A549 (cell line): ENCODE measurements around the gene DSTYK. TPM values are rescaled to one million over a fixed set of nuclear protein-coding genes. Genes with fewer than 3 reads are reported as not detected.

Experiments used
- ATAC-seq, 2 experiments: fragments of 200-7000 bp in 1 of 2; fragments of >200 bp in 1 of 2; cut with Nextera tagmentation in 1 of 2; cut with Tn5 transposase in 1 of 2; 3 replicates each; pipeline versions ENCODE4 v1.8.0 to v1.9.1; 2018 to 2020; ENCODE audit warnings: mild to moderate bottlenecking in 1 of 2, moderate library complexity in 1 of 2
- CTCF ChIA-PET: fragments of 300-600 bp; sonication (Branson Sonifier 250); formaldehyde crosslinking; extraction: SDS; loops from one replicate; lab custom pipeline; 2021; ENCODE audit warnings: antibody characterized with exemption, inconsistent platforms; lab: Yijun Ruan, JAX
- POLR2A ChIA-PET: fragments of 350-600 bp; formaldehyde crosslinking; extraction: SDS; loops from one replicate; lab custom pipeline; 2021; ENCODE audit warnings: antibody characterized with exemption, inconsistent platforms; lab: Yijun Ruan, JAX
- DNase-seq, 2 experiments: peaks; one replicate each; pipeline versions ENCODE4 v3.0.0 to v3.0.0-alpha.2; 2011 to 2016; ENCODE audit warnings: low read depth in 1 of 2, low spot score in 1 of 2
- FAIRE-seq: peaks from 2 replicates; lab custom pipeline; 2011; peaks lifted over from hg19 to GRCh38; lab: Jason Lieb, UNC
- H3K27ac ChIP-seq, 2 experiments: fragments of >200 bp; sonication (Bioruptor Twin); formaldehyde crosslinking; 3 replicates each; pipeline ENCODE4 v1.5.1; 2016 to 2017
- H3K4me1 ChIP-seq: fragments of >200 bp; sonication (Bioruptor Twin); formaldehyde crosslinking; 3 replicates; pipeline ENCODE4 v1.6.1; 2016
- H3K4me2 ChIP-seq: fragments of >200 bp; sonication (Bioruptor Twin); formaldehyde crosslinking; 3 replicates; pipeline ENCODE4 v1.6.1; 2016
- H3K4me3 ChIP-seq: fragments of >200 bp; sonication (Bioruptor Twin); formaldehyde crosslinking; 3 replicates; pipeline ENCODE4 v1.5.1; 2016
- H3K9me3 ChIP-seq: fragments of >200 bp; sonication (Bioruptor Twin); formaldehyde crosslinking; 3 replicates; pipeline ENCODE4 v1.6.1; 2016
- CEBPB ChIP-seq, 2 experiments: fragments of >200 bp in 1 of 2; sonication (Bioruptor Twin) in 1 of 2; formaldehyde crosslinking in 1 of 2; IDR thresholded peaks; 2 replicates each; pipeline ENCODE4 v1.6.1; 2012 to 2016
- CHD2 ChIP-seq: fragments of 150-350 bp; IDR thresholded peaks from 2 replicates; pipeline ENCODE4 v1.6.1; 2014; ENCODE audit warnings: low read length; ENCODE audit not compliant: partially characterized antibody
- EHMT2 ChIP-seq: fragments of 200-600 bp; sonication (generic); IDR thresholded peaks from 2 replicates; pipeline ENCODE4 v1.6.1; 2016; ENCODE audit warnings: antibody characterized with exemption, low read depth, mild to moderate bottlenecking, moderate library complexity
- ELK1 ChIP-seq: fragments of 150-350 bp; IDR thresholded peaks from 2 replicates; pipeline ENCODE4 v1.6.1; 2014; ENCODE audit warnings: low read depth, mild to moderate bottlenecking, low read length
- EP300 ChIP-seq, 2 experiments: fragments of >200 bp; sonication (Bioruptor Twin); formaldehyde crosslinking; IDR thresholded peaks; 2 replicates in 1 of 2; 3 replicates in 1 of 2; pipeline ENCODE4 v1.6.1; 2016 to 2017
- ESRRA ChIP-seq: fragments of 150-350 bp; IDR thresholded peaks from 2 replicates; pipeline ENCODE4 v1.6.1; 2014; ENCODE audit warnings: mild to moderate bottlenecking, low read length, borderline replicate concordance
- FOSB ChIP-seq: fragments of 250-450 bp; sonication (Bioruptor Pico); IDR thresholded peaks from 2 replicates; pipeline ENCODE4 v1.5.0; 2020; ENCODE audit warnings: mild to moderate bottlenecking, moderate library complexity
- FOSL2 ChIP-seq, 2 experiments: fragments of 450-650 bp in 1 of 2; fragments of >200 bp in 1 of 2; sonication (Bioruptor Twin) in 1 of 2; formaldehyde crosslinking; IDR thresholded peaks; 2 replicates each; pipeline versions ENCODE4 v1.5.0 to v1.6.1; 2016 to 2020; ENCODE audit warnings: mild to moderate bottlenecking in 1 of 2, moderate library complexity in 1 of 2
- FOXS1 ChIP-seq: fragments of 250-450 bp; sonication (Bioruptor Pico); IDR thresholded peaks from 2 replicates; pipeline ENCODE4 v1.5.0; 2020; ENCODE audit warnings: mild to moderate bottlenecking, moderate library complexity
- HES2 ChIP-seq: fragments of >200 bp; sonication (Bioruptor Twin); formaldehyde crosslinking; IDR thresholded peaks from 2 replicates; pipeline ENCODE4 v1.6.1; 2016
- HEYL ChIP-seq: fragments of 250-450 bp; sonication (Bioruptor Pico); IDR thresholded peaks from 2 replicates; pipeline ENCODE4 v1.8.0; 2021; ENCODE audit warnings: mild to moderate bottlenecking, moderate library complexity
- HMGXB4 ChIP-seq: fragments of 250-450 bp; sonication (Bioruptor Pico); IDR thresholded peaks from 2 replicates; pipeline ENCODE4 v1.5.0; 2021; ENCODE audit warnings: mild to moderate bottlenecking, moderate library complexity, borderline replicate concordance
- HOXA7 ChIP-seq: fragments of 250-450 bp; sonication (Bioruptor Pico); IDR thresholded peaks from 2 replicates; pipeline ENCODE4 v1.5.0; 2020; ENCODE audit warnings: mild to moderate bottlenecking, moderate library complexity
- MAFK ChIP-seq: fragments of 450-650 bp; IDR thresholded peaks from 2 replicates; pipeline ENCODE4 v1.6.1; 2014; ENCODE audit not compliant: partially characterized antibody
- NFE2L2 ChIP-seq: fragments of 150-350 bp; conservative IDR thresholded peaks from 2 replicates; pipeline ENCODE4 v1.6.1; 2014; ENCODE audit warnings: low read length
- PBX3 ChIP-seq: IDR thresholded peaks from 2 replicates; pipeline ENCODE4 v1.6.1; 2012
- PHF8 ChIP-seq: fragments of 200-600 bp; sonication (generic); IDR thresholded peaks from 2 replicates; pipeline ENCODE4 v1.6.1; 2016; ENCODE audit warnings: low read depth, mild to moderate bottlenecking, antibody characterized with exemption, moderate library complexity, borderline replicate concordance
- POLR2A ChIP-seq: IDR thresholded peaks from 2 replicates; pipeline ENCODE4 v1.6.1; 2012; ENCODE audit warnings: mild to moderate bottlenecking, low read length
- RAD21 ChIP-seq, 2 experiments: fragments of >200 bp in 1 of 2; sonication (Bioruptor Twin) in 1 of 2; formaldehyde crosslinking in 1 of 2; IDR thresholded peaks in 1 of 2; conservative IDR thresholded peaks in 1 of 2; 2 replicates in 1 of 2; 3 replicates in 1 of 2; pipeline ENCODE4 v1.6.1; 2012 to 2018; ENCODE audit warnings: inconsistent platforms in 1 of 2
- SREBF2 ChIP-seq: fragments of 450-650 bp; IDR thresholded peaks from 2 replicates; pipeline ENCODE4 v1.6.1; 2014; ENCODE audit warnings: mild to moderate bottlenecking, moderate library complexity
- USF2 ChIP-seq: fragments of 450-650 bp; IDR thresholded peaks from 2 replicates; pipeline ENCODE4 v1.6.1; 2014; ENCODE audit warnings: antibody characterized with exemption
- ZFP36 ChIP-seq: fragments of 450-650 bp; IDR thresholded peaks from 2 replicates; pipeline ENCODE4 v1.6.1; 2014; ENCODE audit warnings: borderline replicate concordance; ENCODE audit not compliant: partially characterized antibody
- WGBS: methylation state at CpG from one replicate; pipeline ENCODE4 v1.1.6; 2017; ENCODE audit errors: missing lambda C conversion rate; 5-methylcytosine and 5-hydroxymethylcytosine counted together
- polyA plus RNA-seq, 4 experiments: library from polyadenylated mRNA; depleted of rRNA in 3 of 4; stranded (reverse); fragments of >200 nt; fragmentation: RNase III in 1 of 4; extraction: RNeasy Plus Mini Kit Qiagen cat#74134 plus additional on column Dnase treatment in 1 of 4; gene quantifications; 2 replicates in 3 of 4; 3 replicates in 1 of 4; pipeline ENCODE4 v1.2.3, GENCODE V29; 2011 to 2017

Gene DSTYK
- polyA plus RNA-seq, 2 of the 4 experiments (the other 2 are of a cell fraction): 8.6 to 9.0 TPM

GRCh38 chr1:205259998-205260397, 48.5 kb upstream of the DSTYK start:
- ATAC-seq (no peak), DNase-seq (no peak), FAIRE-seq (no peak)
- ChIA-PET POLR2A (no interaction called here), CTCF (interaction anchor here (1.2 to 89.2 kb wide), 9 partner anchors 3 to 286 kb away, joined by 4 to 3627 read pairs (median 86); partner anchors contain the start of genes KLHDC8A, NUAK2 and TMCC2)
- no peaks in the 10 kb centered on the region for H3K9me3 ChIP-seq
- peak overlapping the region in 1 of 2 experiments; percentile 82; a peak in 3 of 6 replicates for H3K27ac ChIP-seq
- H3K4me1 ChIP-seq: peaks cover 31% of the 10 kb centered on the region
- H3K4me3 ChIP-seq: no peak overlapping the region
- 90% methylated on average over 1 of the region's 1 CpG for WGBS
- no peak overlapping the region for H3K4me2 ChIP-seq
- TF ChIP-seq EHMT2: no peak
- TF ChIP-seq CHD2: no peak
- TF ChIP-seq FOSB (CRISPR knock-in tag): no peak
- no peak for TF ChIP-seq HES2
- no peak for TF ChIP-seq PBX3
- TF ChIP-seq FOXS1 (CRISPR knock-in tag): no peak
- no peak for TF ChIP-seq MAFK
- no peak for TF ChIP-seq HMGXB4 (CRISPR knock-in tag)
- no peak for TF ChIP-seq EP300 (IDR thresholded peaks at IDR 0.05)

- H3K4me3 ChIP-seq: no peak overlapping the region
- TF ChIP-seq FOXS1 (CRISPR knock-in tag) (no peak), POLR2A (no peak), CEBPB (IDR thresholded peaks at IDR 0.05) (no peak), ZFP36 (no peak), RAD21 (conservative IDR thresholded peaks at IDR 0.05 in 1 of 2, IDR thresholded peaks at IDR 0.05 in 1 of 2) (no peak), CHD2 (no peak), PHF8 (no peak)
- CTCF ChIA-PET: interaction anchor here (1.2 to 89.2 kb wide), 10 partner anchors 3 to 285 kb away, joined by 4 to 3627 read pairs (median 46); partner anchors contain the start of genes KLHDC8A, NUAK2 and TMCC2
- H3K4me2 ChIP-seq: no peak overlapping the region; the same call in 2 of the 3 replicates
- H3K9me3 ChIP-seq: no peaks in the 10 kb centered on the region
- no peak for FAIRE-seq
- peaks cover 31% of the 10 kb centered on the region for H3K4me1 ChIP-seq
- DNase-seq: no peak
- ATAC-seq: no peak
- POLR2A ChIA-PET: no interaction called here
- WGBS: 74% methylated on average over 10 of the region's 10 CpGs
- H3K27ac ChIP-seq: peak overlapping the region; percentile 46 to 82; a peak in 5 of 6 replicates
These were observed 47.9 kb upstream of the DSTYK start for GRCh38 chr1:205259324-205259832.

- ATAC-seq: peak; percentile 31 to 32; a peak in 3 of 6 replicates
- H3K4me1 ChIP-seq: peaks cover 31% of the 10 kb centered on the region
- DNase-seq: peak in 1 of 2 experiments; percentile 57
- H3K9me3 ChIP-seq: no peaks in the 10 kb centered on the region
- no peak overlapping the region for H3K4me3 ChIP-seq
- H3K27ac ChIP-seq: peak overlapping the region; percentile 46 to 82; a peak in 5 of 6 replicates
- CTCF ChIA-PET: interaction anchor here (0.7 to 89.2 kb wide), 11 partner anchors 4 to 451 kb away, joined by 3 to 3627 read pairs (median 51); partner anchors contain the start of genes KLHDC8A, NUAK2 and TMCC2
- H3K4me2 ChIP-seq: peak overlapping the region; percentile 4; the same call in 1 of the 3 replicates
- WGBS: 67% methylated on average over 8 of the region's 8 CpGs
- FAIRE-seq: no peak
- POLR2A ChIA-PET: no interaction called here
- TF ChIP-seq NFE2L2 (no peak), USF2 (peak; percentile 59), MAFK (peak; percentile 44), HOXA7 (no peak), ESRRA (no peak), SREBF2 (no peak), ELK1 (no peak), FOSB (CRISPR knock-in tag) (no peak), HEYL (CRISPR knock-in tag) (no peak), FOSL2 (IDR thresholded peaks at IDR 0.05) (no peak), FOSL2 (CRISPR knock-in tag; IDR thresholded peaks at IDR 0.05) (0 out of 2 replicates have a peak, but pooled peaks have one; percentile 21)
These were observed 47.2 kb upstream of the DSTYK start for GRCh38 chr1:205258719-205259118.
